HG03565 (cell line): ENCODE measurements around the gene HOXA13.

Experiments
- ATAC-seq: cut with Tn5 transposase; IDR thresholded peaks from one replicate; pipeline ENCODE4 v1.9.1; 2021; ENCODE audit warnings: mild to moderate bottlenecking, moderate library complexity; ENCODE audit not compliant: unreplicated experiment

The HOXA13 gene

DNA sequence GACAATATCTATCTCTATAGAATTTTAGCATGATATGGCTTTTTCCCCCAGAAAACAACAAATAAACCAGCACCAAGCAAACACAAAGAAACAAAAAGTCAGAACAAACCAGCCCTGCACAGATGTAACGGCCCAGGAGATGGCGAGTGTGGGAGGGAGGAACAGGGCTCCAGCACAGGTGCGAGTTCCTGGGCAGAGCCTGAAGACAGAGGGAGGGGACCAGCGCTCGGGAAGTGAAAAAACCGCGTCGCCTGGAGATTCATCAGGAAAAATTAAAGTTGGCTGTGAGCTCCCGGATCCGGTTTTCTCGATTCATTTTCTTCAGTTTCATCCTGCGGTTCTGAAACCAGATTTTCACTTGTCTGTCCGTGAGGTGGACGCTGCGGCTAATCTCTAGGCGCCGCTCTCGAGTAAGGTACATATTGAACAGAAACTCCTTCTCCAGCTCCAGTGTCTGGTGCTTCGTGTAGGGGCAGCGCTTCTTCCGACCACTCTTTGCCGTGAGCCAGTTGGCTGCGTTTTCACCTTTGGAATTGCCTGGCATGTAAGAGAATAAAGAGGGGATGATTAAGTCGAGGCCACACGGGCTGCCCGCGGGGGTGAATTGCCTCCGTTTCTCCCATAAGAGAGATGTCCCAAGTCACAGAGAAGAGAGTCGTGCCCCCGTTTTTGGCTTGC lies 28.1 kb downstream of the HOXA13 start:
- ATAC-seq = no peak

DNA sequence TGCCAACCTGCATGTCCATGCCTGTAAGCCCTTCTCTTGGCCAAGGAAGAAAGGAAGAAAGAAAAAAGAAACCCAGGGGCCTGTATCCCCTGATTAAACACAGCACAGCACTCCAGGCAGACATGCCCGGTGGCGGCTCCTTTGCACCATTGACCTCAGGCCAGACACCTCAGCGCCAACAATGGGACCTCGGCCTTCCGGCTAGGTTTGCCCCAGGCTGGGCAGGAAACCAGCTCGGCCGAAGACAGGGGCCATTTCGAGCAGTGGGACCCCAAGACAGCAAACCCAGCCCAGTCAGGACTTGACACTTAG lies 28.6 kb downstream of the HOXA13 start:
- ATAC-seq = no peak

DNA sequence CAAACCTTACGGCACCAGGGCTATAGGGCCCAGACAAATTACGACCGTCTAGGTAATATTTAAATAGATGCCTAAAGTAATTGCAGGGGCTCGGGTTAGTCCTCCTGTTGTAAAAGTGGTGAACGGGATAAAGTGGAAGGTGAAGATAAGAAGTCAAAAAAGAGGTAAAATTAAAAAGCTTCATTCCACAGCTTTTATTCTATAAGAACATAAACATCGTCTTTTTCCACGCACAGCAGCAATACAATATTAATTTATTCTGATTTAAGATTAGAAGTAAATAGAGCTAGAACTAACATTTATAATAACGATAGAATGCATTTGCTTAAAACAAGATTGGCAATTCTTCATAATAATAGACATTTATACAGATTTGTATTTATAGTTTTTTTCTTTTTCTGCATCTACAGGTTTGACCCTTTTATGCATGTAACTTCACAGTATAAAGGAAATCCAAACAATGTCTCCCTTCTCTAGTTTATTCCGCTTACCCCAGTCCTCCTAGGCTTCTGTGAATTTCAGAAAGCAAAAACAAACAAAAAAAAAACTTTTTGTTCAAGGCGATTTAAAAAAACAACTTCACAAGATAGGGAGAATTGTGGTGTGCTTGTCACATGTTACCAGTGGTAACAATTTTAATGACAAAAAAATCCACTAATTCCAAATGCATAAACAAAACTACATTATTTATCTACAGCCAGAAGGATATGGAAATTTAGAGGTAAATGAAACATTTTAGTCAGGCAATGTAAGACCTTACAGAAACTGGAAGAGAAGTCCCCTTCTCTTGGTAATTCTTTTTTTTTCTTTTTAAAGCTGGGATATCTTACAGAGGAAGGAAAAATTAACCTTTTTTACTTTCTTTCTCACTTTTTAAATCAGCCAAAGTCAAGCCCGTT lies 29.2 kb downstream of the HOXA13 start:
- ATAC-seq = no peak

DNA sequence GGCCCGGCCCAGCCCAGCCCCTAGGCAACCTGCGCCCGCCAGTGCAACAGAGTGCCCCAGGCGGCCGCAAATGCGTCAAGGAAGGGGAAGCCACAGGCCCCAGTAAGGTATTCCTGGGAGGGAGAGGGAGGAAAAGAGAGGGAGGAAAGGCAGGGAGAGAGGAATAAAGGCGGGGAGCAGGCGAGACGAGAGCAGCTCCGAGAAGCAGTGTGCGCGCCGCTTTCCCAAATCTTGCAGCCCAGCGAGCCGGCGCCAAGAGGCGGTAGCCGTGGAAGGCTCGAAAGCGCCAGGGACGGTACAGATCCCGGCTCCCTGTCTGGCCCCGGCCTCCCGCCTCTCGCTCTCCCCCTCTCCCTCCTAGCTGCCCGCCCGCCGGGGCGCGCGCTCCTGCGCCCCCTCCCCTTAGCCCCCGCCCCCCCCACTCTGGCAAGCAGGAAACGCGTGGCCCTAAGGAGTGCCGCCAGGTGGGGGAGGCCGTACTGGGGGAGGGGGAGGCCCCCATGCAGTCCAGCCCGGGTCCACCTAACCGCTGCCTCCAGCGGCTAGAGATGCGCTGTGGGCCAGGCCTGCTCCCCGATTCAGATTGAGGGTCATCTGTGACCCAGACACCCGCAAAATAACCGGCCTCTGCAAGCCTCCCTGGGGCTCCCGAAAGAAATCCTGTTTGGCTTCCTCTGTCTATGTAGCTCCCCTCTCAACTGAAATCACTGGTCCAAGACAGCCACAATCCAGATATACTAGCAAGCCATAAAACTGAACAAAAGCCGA lies 30.0 kb downstream of the HOXA13 start:
- ATAC-seq = no peak

DNA sequence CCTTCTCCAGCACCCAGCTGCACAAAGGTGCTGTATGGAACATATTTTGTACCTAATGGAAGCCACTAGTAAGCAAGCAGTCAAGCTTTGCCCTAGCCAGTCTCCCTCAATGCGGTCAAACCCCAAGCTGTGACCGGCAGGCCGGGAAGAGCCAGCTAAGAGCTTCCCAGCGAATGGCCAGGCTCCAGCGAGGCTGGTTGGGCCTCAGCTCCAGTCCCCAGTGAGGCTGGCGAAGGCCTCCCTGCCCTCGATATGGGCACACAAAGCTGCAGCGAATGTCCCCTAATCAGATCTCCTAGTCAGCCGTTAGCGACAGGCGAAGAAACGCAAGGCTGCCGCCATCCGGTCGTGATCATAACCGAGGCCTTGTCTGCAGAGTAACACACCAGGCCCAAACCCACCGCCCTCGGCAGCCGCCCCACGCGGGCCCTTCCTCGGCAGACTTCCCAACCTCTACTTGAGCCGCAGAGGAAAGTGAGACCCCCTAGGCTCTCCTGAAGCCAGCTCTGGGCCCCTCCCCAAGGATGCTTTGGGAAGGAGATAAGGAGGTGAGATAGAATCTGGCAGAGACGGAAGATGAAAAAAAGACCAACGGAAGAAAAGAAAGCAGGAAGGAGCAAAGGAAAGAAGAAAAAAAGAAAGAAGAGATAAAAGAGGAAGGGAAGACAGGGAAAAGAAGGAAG lies 31.5 kb downstream of the HOXA13 start:
- ATAC-seq = no peak

DNA sequence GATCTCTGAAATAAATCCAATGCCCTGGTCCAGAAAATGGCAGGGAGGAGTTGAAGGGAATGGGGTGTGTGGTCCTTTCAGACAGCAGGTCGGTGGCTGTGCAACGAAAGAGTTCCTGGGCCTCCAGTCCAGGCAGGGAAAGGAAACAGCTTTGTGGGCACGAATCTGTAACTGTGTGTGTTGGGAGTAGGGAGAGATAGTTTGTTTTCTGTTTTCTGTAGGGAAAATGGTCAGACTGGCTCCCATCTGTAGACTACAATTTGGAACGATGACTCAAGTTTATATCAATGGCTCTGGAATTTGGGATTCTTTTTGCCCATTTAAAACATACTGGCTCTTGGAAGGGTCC lies 32.0 kb downstream of the HOXA13 start:
- no peak for ATAC-seq

DNA sequence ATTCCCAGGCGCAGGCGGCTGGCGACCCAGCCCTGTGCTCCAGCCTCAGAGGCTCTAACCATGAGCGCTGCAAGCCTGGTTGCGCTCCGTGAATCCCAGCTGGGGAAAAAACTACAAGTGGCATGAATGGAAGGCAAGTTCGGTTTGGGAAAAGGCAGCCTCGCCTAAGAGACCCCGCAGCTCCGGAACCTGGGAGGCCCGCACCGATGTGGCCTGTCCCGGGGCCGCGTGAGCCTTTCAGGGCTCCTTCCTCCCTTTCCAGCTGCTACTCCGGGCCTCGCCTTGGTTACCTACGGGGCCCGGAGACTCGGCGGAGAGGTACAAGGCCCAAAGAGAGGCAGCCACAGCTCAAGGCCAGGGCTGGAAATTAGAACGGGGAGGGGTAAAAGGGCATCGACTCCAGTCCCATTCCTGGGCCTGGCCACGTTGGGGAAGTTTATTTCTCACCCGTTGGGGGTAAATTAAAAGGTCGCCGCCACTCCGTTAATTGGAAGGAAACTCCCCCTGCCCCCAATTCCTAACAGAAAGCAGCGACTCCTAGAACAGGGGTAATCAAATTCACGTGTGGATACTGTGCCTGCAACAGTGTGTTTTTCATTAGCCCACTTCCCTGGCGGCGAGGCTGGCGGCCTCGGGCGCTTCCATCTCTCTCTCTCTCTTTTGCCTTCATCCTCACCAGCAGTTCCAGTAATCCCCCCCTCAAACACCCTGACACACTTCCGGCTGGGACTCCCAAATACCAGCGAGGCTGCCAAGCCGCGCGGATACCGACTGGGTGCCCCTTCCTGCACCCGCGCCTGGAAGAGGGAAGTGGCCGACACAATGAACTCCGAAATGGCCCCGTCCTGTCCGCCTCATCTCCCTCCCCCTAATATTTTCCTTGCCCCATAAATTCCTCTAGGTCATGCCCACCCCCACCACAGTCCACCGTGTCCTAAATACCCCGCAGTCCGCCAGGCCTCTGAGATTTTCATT lies 33.1 kb downstream of the HOXA13 start:
- ATAC-seq = no peak

DNA sequence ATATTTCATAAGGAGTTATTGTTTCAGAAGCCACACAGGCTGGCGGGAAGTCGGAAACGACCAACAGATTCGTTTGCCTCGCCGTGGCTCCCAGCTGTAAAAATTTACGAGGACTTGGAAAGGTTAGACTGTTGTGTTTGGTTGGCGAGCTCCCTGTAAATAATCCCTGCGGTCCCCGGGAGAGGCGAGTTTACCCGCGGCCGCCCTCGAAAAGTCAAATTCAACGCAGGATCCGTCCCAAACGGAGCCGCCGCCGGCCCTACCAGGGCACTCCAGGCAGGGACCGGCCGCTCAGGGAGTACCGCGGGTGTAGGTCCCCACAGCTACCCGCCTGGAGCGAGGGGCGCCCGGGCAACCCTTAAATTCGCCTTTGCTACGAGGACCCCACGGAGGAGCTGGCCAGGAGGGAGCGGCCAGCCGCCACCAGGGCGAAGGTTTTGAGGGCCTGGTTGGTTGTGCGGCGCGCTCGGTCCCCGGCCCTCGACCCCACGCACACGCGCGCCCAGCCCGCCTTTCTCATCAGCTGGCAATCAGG lies 33.8 kb downstream of the HOXA13 start:
- no peak for ATAC-seq

DNA sequence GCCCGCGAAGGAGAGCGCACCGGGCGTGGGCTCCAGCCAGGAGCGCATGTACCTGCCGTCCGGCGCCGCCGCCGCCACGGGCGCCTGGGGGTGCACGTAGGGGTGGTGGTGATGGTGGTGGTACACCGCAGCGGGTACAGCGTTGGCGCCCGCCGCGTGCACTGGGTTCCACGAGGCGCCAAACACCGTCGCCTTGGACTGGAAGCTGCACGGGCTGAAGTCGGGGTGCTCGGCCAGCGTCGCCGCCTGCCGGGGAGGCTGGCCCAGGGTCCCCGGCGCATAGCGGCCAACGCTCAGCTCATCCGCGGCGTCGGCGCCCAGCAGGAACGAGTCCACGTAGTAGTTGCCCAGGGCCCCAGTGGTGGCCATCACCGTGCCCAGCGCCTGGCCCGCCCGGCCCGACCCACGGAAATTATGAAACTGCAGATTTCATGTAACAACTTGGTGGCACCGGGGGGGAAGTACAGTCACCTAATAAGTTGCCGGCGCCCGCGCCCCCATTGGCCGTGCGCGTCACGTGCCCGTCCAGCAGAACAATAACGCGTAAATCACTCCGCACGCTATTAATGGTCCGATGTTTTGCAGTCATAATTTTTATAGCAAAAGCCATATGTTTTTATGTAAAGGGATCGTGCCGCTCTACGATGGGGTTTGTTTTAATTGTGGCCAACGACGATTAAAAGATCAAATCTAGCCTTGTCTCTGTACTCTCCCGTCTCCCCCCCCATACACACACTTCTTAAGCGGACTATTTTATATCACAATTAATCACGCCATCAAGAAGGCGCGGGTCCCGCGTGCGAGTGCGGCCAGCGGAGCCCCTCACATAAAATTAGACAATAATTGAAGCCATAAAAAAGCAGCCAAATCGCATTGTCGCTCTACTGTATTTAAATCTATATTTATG lies 34.5 kb downstream of the HOXA13 start, which contains the start of gene HOXA9:
TSS of gene HOXA9 (minus strand) at position 449 of the 907 bp plus-strand sequence. CDS start at position 369, 80 bp downstream.
- no peak for ATAC-seq

DNA sequence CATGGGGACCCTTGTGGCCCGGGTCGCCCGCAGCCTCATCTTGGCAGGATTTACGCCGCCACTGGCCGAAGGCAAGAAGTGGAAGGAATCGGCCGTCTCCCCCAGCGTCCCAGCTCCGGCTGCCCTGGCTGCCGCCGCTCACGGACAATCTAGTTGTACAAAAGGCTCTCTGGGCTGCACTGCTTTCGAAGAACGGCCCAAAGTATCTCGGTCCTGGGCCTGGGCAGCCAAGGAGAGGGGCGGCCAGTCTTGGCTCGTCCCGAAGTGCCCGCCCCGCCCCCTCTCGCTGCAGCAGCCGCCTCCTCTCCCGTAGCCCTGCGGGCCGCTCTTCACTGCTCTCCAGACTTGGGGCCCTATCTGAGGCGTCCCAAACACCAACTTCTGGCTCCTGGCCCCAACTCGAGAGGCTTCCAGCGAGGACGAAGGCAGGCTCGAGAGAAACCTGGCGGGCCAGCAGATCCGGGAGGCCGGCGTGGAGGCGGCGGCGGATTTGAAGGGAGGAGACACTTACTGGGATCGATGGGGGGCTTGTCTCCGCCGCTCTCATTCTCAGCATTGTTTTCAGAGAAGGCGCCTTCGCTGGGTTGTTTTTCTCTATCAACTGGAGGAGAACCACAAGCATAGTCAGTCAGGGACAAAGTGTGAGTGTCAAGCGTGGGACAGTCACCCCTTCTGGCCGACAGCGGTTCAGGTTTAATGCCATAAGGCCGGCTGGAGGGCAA lies 35.4 kb downstream of the HOXA13 start:
- ATAC-seq = no peak

DNA sequence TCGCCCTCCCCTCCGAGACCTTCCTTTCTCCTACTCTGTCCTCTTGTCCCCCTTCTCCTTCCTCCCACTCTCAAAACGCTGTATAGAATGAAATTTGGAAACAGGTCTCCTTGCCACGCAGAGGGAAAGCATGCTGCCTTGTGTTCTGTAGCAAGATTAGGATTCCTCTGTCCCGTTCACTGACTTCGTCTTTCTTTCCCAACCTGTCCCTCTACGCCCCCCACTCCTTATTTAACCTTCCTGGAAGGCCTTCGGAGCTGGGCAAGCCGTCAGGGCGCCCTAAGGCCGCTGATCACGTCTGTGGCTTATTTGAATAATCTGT lies 35.9 kb downstream of the HOXA13 start:
- no peak for ATAC-seq

DNA sequence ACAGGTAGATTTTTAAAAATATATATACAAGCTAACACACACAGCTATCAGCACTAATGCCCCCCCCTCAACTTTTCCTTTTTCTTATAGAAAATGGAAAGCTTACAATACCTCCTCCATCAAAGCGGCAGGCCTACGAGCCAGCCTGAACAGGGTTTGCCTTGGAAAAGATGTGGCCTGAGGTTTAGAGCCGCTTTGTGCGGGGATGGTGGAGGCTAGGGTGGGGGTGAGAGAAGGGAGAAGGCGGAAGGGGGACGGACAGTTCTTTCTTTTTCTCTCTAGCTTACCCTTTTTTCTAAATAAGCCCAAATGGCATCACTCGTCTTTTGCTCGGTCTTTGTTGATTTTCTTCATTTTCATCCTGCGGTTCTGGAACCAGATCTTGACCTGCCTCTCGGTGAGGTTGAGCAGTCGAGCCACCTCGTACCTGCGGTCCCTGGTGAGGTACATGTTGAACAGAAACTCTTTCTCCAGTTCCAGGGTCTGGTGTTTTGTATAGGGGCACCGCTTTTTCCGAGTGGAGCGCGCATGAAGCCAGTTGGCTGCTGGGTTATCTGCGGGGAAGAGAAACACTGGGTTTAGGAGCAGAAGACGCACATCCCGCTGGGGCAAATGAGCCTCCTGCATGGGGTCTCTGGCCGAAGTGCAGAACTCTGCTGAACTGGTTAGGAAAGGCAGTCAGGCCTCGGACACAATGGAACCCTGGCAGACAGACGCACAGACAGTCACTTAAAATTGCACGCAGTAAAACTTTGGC lies 36.4 kb downstream of the HOXA13 start:
- no peak for ATAC-seq

DNA sequence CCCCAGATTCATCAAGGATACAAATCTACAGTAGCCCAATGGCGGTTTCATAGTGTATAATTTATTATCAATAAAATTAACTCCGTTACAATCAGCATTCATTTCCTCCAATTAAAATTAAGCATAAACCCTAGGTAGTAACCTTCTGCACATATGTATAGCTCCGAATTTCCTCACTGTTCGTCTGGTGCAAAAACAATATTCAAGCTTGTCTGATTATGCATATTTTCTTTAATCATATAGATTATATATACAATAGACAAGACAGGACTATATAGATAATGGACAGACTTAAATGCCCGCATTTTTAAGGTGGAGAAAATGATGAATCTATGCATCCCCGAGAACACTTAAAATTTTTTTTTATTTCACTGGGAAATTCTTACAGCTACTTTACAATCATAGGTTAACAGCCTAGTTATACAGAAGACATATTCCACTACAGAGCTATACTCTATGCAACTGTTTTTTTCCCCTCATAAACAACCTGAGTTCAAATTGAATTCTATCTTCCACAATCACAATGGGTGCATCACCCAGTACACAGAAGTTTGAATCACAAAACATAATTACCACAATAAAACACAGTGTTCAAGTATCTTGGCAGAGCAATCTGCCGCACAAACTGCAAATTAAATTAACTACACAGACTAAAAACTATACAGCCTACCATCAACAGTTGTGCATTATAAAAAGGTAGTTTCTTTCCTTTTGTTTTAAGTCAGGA lies 37.2 kb downstream of the HOXA13 start:
- ATAC-seq = no peak

DNA sequence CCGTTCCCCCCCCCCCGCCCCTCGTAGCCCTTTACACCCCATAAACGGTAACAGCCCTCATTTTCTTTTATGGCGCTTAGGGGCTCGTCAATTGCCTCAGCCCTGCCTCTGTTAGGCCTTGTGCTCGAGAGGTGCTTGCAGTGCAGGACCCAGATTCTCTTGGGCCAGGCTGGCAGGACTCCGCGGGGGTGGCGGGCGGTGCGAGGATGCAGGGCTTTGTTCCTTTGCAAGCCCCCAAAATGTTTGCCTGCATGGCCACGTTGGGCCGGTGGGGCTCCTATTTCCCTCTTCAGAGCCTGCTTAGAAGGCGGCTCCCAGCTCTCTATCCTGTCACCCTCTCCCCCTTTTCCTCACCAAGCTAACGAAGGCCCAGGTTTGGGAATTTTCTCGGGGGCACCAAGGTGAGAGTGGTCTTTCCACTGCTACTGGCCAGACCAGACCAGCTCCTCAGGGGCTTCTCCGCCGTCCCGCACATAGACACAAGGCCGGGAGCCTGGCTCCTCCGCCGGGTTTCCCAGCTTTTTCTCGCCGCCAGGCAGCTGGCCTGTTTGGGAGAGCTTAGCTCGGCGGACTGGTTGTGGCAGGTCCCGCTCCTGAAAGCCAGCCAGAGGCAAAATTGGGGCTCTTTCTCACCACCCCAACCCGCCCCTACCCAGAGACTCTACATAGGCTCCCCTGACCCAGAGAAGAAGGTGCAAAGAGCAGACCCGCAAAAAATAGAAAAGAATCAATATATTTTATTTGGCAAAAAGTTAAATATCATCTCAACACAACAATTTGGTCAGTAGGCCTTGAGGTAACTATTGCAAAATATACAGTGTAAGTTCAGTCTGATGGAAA lies 38.0 kb downstream of the HOXA13 start:
- ATAC-seq = no peak

DNA sequence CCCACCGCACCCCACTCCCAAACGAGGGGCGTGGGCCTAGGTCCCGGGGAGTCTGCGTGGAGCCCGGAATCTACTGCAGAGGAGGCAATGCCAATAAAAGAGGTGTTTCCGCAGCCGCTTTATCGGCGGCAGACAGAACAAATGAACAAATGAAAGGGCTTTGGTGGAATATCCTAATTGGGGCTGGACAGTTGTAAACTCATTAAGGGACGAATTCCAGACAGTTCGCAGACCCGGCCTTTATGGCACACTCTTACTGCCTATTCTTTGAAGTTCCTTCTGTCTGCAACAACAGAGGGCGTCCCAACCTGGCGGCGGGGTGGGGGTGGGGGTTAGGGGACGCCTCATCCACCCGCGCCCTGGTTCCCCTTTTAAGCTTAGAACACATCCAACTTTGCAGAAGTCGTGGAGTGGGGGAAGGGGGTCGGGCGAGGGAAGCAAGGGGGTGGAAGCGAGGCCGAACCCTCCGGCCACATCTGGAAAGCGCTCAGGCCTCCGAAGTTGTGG lies 38.6 kb downstream of the HOXA13 start:
- no peak for ATAC-seq
